ENCODE data around the gene HSP90B1. TPM values are rescaled to one million over a fixed set of nuclear protein-coding genes. Genes with fewer than 3 reads are reported as not detected.

Gene HSP90B1
- total RNA-seq = 932 and 1,739 TPM in 2 replicates

GRCh38 chr12:103930034-103930786 lies at the start of gene HSP90B1:
Gene HSP90B1, plus strand, starts transcription at chr12:103930410. Its CDS starts 106 bp downstream, at chr12:103930516.
- peak; percentile 100 for DNase-seq

GRCh38 chr12:103881261-103881660 lies 48.9 kb upstream of the HSP90B1 start:
- peak; percentile 8 for DNase-seq

- no peak for DNase-seq
These were observed 47.2 kb upstream of the HSP90B1 start for GRCh38 chr12:103882861-103883596.

GRCh38 chr12:103883908-103884307 lies 46.3 kb upstream of the HSP90B1 start:
- no peak for DNase-seq

- DNase-seq = peak; percentile 72
These were observed 45.9 kb upstream of the HSP90B1 start for GRCh38 chr12:103884316-103884715.

- no peak for DNase-seq
These were observed 43.9 kb upstream of the HSP90B1 start for GRCh38 chr12:103886195-103886797.

GRCh38 chr12:103887738-103888137 lies 42.5 kb upstream of the HSP90B1 start:
- DNase-seq = no peak

GRCh38 chr12:103897316-103897715 lies 32.9 kb upstream of the HSP90B1 start:
- DNase-seq = no peak

GRCh38 chr12:103901518-103902173 lies 28.6 kb upstream of the HSP90B1 start:
- DNase-seq = no peak

- no peak for DNase-seq
These were observed 26.2 kb upstream of the HSP90B1 start for GRCh38 chr12:103903993-103904392.

- no peak for DNase-seq
These were observed 24.4 kb upstream of the HSP90B1 start for GRCh38 chr12:103905730-103906349.

GRCh38 chr12:103908246-103908541 lies 22.0 kb upstream of the HSP90B1 start:
- no peak for DNase-seq

GRCh38 chr12:103908877-103909276 lies 21.3 kb upstream of the HSP90B1 start:
- DNase-seq = no peak

GRCh38 chr12:103909811-103910210 lies 20.4 kb upstream of the HSP90B1 start:
- no peak for DNase-seq

- no peak for DNase-seq
These were observed 18.1 kb upstream of the HSP90B1 start for GRCh38 chr12:103912069-103912468.

GRCh38 chr12:103913100-103913499 lies 17.1 kb upstream of the HSP90B1 start:
- DNase-seq = no peak

- no peak for DNase-seq
These were observed 14.9 kb upstream of the HSP90B1 start for GRCh38 chr12:103915306-103915705.

- no peak for DNase-seq
These were observed 12.3 kb upstream of the HSP90B1 start for GRCh38 chr12:103917873-103918272.

- peak; percentile 46 for DNase-seq
These were observed 5.2 kb upstream of the HSP90B1 start for GRCh38 chr12:103924761-103925641.

- DNase-seq = no peak
These were observed 1.5 kb upstream of the HSP90B1 start for GRCh38 chr12:103928682-103929045.

GRCh38 chr12:103929046-103929783 lies 995 bp upstream of the HSP90B1 start:
- DNase-seq = peak; percentile 92

Data from dermis blood vessel endothelial cell (primary cell).